ENCODE measurements around the gene PDE4D. TPM values are rescaled to one million over a fixed set of nuclear protein-coding genes. Genes with fewer than 3 reads are reported as not detected.

The PDE4D gene
- total RNA-seq, 1 experiment from 2014 or later, result 2.1 TPM

GRCh38 chr5:59067956-59068656, 825.4 kb downstream of the PDE4D start:
- H2BK20ac ChIP-seq (ENCODE audit: low read depth, low read length, poor library complexity, severe bottlenecking), result no peak overlapping the region
- no peaks in the 10 kb centered on the region for H3K9me3 ChIP-seq (ENCODE audit: control insufficient read depth, low read depth, low read length)
- no peak overlapping the region for H2BK5ac ChIP-seq (ENCODE audit: insufficient read length, low read length)
- no peaks in the 10 kb centered on the region for H3K79me2 ChIP-seq (ENCODE audit: insufficient read depth, low read length)
- H3K4ac ChIP-seq (ENCODE audit: low read depth, low read length), result no peak overlapping the region
- H3K4me2 ChIP-seq (ENCODE audit: insufficient read depth, insufficient read length, low read length), result no peak overlapping the region
- no peak overlapping the region for H4K91ac ChIP-seq (ENCODE audit: insufficient read length, low read depth, low read length)
- no peak overlapping the region for H3K27ac ChIP-seq (ENCODE audit: insufficient read length, low read depth, low read length)
- H3T11ph ChIP-seq (ENCODE audit: low read length), result no peak overlapping the region
- no peak overlapping the region for H3K27ac Mint-ChIP-seq
- H3K4me3 Mint-ChIP-seq, result no peak overlapping the region
- no peaks in the 10 kb centered on the region for H3K36me3 Mint-ChIP-seq (ENCODE audit: insufficient read depth in 1 of 3, low read depth in 3 of 3)
- H3K4me1 Mint-ChIP-seq, result peaks cover 2% of the 10 kb centered on the region in 2 experiments; a peak in 3 of 4 replicates
- H3K23me2 ChIP-seq (ENCODE audit: insufficient read length, low read depth, low read length, poor library complexity, severe bottlenecking), result no peaks in the 10 kb centered on the region
- no peak overlapping the region for H2AK5ac ChIP-seq (ENCODE audit: insufficient read length, low read length)
- H3K79me1 ChIP-seq (ENCODE audit: insufficient read depth, low read depth, low read length, poor library complexity, severe bottlenecking), result no peaks in the 10 kb centered on the region
- no peak overlapping the region for H4K5ac ChIP-seq (ENCODE audit: insufficient read length, low read depth, low read length)
- no peak overlapping the region for H3K9ac ChIP-seq (ENCODE audit: extremely low read depth, insufficient read length, low read length)
- no peaks in the 10 kb centered on the region for H3K27me3 ChIP-seq (ENCODE audit: insufficient read depth, low read length)
- H3K23ac ChIP-seq (ENCODE audit: insufficient read length, low read depth, low read length), result no peak overlapping the region
- H2BK12ac ChIP-seq (ENCODE audit: insufficient read length, low read depth, low read length), result no peak overlapping the region
- no peaks in the 10 kb centered on the region for H3K4me1 ChIP-seq (ENCODE audit: insufficient read depth, low read length)
- H4K8ac ChIP-seq (replicated peaks; ENCODE audit: insufficient read length, low read depth, low read length), result no peak overlapping the region
- H3K9me3 Mint-ChIP-seq, result no peaks in the 10 kb centered on the region
- H3K18ac ChIP-seq (ENCODE audit: insufficient read length, low read depth, low read length), result no peak overlapping the region
- no peak overlapping the region for H2BK120ac ChIP-seq (ENCODE audit: low read depth, low read length, poor library complexity, severe bottlenecking)
- no peaks in the 10 kb centered on the region; the same call in none of the 2 replicates for H3K27me3 Mint-ChIP-seq (ENCODE audit: low read depth)
- H3K14ac ChIP-seq (ENCODE audit: insufficient read depth, low read length), result no peak overlapping the region
- WGBS (ENCODE audit: extremely low coverage, insufficient read length, low lambda C conversion rate), result no CpG with 5 or more reads among the region's 4 CpGs
- DNase-seq, result no peak
- no peak overlapping the region for H2AFZ ChIP-seq (ENCODE audit: low read length)
- H2BK15ac ChIP-seq (ENCODE audit: low read depth, low read length), result no peak overlapping the region
- no peak overlapping the region for H3K56ac ChIP-seq (ENCODE audit: insufficient read length, low read depth, low read length)
- no peak for TF ChIP-seq CTCF (conservative IDR thresholded peaks at IDR 0.05)
- H4K20me1 ChIP-seq (ENCODE audit: control insufficient read depth, insufficient read depth, insufficient read length), result no peaks in the 10 kb centered on the region
